Large intestine (tissue), 3 donors: ENCODE measurements around the gene RNH1. TPM values are rescaled to one million over a fixed set of nuclear protein-coding genes. Genes with fewer than 3 reads are reported as not detected.

Experiments used
- DNase-seq, 2 donors: peaks; one replicate each; pipeline versions ENCODE4 v3.0.0 to v3.0.0-alpha.2; 2013
- H3K27ac ChIP-seq: one replicate; pipeline ENCODE4 v1.5.1; 2013; ENCODE audit warnings: low read length
- H3K27me3 ChIP-seq: 2 replicates; pipeline ENCODE4 v1.6.1; 2013; ENCODE audit warnings: low read length; ENCODE audit not compliant: control insufficient read depth, insufficient read depth
- H3K36me3 ChIP-seq: 2 replicates; pipeline ENCODE4 v1.6.1; 2013; ENCODE audit warnings: low read length; ENCODE audit not compliant: control insufficient read depth, insufficient read depth
- H3K4me1 ChIP-seq: one replicate; pipeline ENCODE4 v1.6.1; 2013; ENCODE audit warnings: low read length; ENCODE audit not compliant: control insufficient read depth, insufficient read depth
- H3K4me3 ChIP-seq: one replicate; pipeline ENCODE4 v1.5.1; 2013; ENCODE audit warnings: low read length
- H3K9me3 ChIP-seq: one replicate; pipeline ENCODE4 v1.6.1; 2013; ENCODE audit warnings: mild to moderate bottlenecking, low read depth, low read length, moderate library complexity; ENCODE audit not compliant: control insufficient read depth
- WGBS: methylation state at CpG from one replicate; pipeline ENCODE4 v1.1.5; 2013; ENCODE audit warnings: low lambda C conversion rate; ENCODE audit not compliant: insufficient coverage; 5-methylcytosine and 5-hydroxymethylcytosine counted together
- polyA plus RNA-seq: library from polyadenylated mRNA; unstranded; fragments of 120-200 nt; gene quantifications from one replicate; pipeline ENCODE4 v1.2.1, GENCODE V29; 2013

RNH1 gene
- polyA plus RNA-seq, 1 donor = 85.4 TPM

DNA sequence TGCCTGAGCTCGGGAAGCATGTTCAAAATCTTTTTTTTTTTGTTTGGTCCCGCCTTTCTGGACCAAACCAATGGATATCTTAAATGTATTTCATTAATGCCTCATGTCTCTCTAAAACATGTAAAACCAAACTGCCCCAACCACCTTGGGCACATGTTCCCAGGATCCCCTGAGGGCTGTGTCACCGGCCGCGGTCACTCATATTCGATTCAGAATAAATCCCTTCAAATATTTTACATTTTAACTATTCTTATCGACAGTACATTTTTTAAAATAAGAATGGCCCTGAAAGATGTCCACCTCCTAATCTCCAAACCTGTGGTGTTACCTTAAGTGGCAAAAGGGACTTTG lies 2.1 kb downstream of the RNH1 start:
- Histone ChIP-seq H3K9me3 (peaks cover 3% of the 10 kb centered on the region), H3K27me3 (no peaks in the 10 kb centered on the region), H3K4me3 (peak overlapping the region; percentile 47), H3K36me3 (peaks cover 31% of the 10 kb centered on the region), H3K27ac (no peak overlapping the region), H3K4me1 (peaks cover 20% of the 10 kb centered on the region)
- no peak for DNase-seq
- 89% methylated on average over 5 of the region's 7 CpGs for WGBS

DNA sequence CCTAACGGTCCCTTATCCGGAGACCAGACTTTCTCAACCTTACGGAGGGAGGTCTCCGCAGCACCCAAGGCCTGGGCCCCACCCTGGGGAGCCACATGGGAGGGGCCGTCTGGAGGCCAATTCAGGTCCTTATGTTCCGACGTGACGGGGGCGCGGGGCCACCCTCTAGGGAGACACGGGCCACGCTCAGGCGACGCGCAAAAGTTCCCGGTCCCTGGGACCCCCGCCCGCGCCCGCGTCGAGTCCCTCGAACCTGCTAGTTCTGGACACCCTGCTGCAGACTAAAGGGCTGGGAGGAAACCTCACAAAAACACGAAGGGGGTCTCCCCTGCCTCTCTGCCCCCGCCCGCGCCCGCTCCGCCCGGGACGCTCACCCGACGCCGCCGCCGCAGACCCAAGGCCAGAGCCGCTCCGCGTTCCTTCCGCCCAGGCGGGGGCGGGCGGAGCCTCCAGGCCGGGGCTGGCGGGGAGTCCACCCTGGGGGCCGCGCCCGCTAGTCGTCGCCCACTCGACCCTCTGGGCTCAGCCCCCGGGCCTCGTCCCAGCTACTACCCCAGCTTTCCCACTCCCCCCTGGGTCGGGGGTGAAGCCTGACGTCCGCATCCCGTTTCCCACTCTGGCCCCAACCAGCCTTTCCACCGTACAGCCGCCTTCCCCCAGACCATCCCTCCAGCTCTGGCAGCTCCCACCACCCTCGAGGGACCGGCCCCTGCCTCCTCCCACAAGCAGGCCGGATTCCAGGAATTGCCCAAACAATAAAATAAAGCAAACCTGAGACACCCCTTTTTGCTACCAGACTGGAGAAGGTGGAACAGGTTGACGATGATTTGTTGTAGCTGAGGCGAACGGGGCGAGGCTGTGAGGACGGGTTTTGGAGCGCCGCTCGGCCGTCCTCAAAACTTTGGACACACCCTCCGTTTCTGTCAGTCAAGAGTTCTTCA lies 2.7 kb downstream of the RNH1 start:
- peaks cover 34% of the 10 kb centered on the region for H3K36me3 ChIP-seq
- no peaks in the 10 kb centered on the region for H3K27me3 ChIP-seq
- peaks cover 20% of the 10 kb centered on the region for H3K4me1 ChIP-seq
- DNase-seq = peak; percentile 28 to 48
- peak overlapping the region; percentile 47 for H3K4me3 ChIP-seq
- H3K27ac ChIP-seq = no peak overlapping the region
- H3K9me3 ChIP-seq = peaks cover 3% of the 10 kb centered on the region
- 32% methylated on average over 5 of the region's 72 CpGs for WGBS

DNA sequence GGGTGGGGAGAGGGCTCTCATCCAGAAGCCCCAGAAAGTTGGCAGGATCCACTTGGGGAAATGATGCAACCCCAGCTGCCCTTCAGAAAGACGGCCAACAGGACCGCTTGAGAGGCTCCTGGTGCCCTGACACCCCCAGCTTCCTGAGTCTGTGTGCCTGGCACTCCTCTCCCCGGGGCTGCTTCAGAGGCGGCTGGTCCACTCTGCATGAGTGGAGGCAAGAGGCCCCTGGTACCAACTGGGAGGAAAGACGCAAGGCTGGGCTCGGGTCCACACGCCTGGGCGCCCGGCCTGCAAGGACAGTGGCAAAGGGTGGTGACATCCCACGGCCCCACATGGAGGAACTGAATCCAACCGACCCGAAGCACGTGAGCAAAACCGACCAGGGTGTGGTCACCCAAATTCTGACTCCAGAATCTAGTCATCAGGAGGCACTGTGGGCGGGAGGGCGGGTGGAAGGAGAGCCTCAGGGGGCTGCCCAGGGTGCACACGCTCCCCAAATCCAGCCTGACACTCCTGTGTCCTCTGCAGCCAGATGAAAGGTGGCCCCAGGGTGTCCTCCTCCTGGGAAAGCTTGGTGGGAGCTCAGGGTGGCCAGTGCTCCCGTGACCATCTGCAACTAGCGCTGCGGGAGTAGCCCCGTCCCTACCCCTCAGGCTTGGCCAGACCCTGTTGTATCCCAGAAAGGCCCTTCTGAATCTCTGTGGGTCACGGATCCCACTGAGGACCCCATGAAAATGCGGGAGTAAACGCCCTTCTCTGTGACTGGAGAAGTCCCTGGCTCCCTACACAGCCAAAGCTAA lies 3.7 kb downstream of the RNH1 start:
- DNase-seq = no peak
- Histone ChIP-seq H3K9me3 (peaks cover 3% of the 10 kb centered on the region), H3K36me3 (peaks cover 40% of the 10 kb centered on the region), H3K27ac (no peak overlapping the region), H3K4me3 (no peak overlapping the region), H3K27me3 (no peaks in the 10 kb centered on the region), H3K4me1 (peaks cover 20% of the 10 kb centered on the region)
- WGBS = no CpG with 5 or more reads among the region's 24 CpGs

DNA sequence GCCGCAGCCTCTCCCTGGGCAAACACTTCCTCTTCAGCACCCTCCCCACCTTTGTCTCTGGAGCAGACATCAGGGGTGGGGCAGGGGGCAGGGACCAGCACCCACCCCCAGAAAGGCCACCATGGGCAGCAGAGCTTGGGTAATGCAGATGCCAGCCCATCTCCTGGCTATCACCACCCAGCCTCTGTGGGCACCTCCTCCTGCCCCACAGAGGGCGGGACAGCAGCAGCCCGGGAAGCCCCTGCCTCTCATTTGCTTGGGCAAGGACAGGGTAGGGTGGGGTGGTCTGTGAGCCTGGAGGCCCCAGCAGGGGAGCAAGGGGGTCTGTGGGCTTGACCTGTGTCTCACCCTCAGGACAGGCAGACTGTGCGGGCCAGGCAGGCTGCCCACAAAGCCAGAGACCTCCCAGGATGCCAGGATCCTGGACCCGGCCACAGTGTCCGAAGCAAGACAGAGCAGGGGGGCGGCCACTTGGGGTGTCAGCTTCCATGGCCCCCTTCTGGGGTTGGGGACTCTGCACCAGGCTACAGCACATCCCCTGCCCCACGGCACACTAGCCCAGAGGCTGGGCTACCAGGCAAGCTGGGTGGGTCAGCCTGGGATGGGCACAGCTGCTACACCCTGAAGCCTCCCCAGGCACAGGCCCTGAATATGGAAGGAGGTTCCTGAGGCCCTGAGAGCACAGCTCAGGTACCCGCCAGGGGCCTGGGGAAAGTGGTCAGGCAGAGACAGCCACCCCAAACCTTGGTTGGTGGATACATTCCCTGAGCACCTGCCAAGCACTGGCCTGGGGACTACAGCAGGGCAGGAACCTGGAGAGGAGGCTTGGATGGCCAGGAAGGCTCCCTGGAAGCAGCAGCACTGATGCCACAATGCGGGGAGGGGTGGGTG lies 4.5 kb downstream of the RNH1 start:
- DNase-seq = no peak
- H3K9me3 ChIP-seq = peaks cover 5% of the 10 kb centered on the region
- peaks cover 18% of the 10 kb centered on the region for H3K4me1 ChIP-seq
- no peaks in the 10 kb centered on the region for H3K27me3 ChIP-seq
- no peak overlapping the region for H3K4me3 ChIP-seq
- no CpG with 5 or more reads among the region's 10 CpGs for WGBS
- peaks cover 48% of the 10 kb centered on the region for H3K36me3 ChIP-seq
- no peak overlapping the region for H3K27ac ChIP-seq

- Histone ChIP-seq H3K4me3 (no peak overlapping the region), H3K27ac (no peak overlapping the region), H3K9me3 (peaks cover 4% of the 10 kb centered on the region), H3K4me1 (peaks cover 18% of the 10 kb centered on the region), H3K36me3 (peaks cover 55% of the 10 kb centered on the region), H3K27me3 (no peaks in the 10 kb centered on the region)
- WGBS = no CpG with 5 or more reads among the region's 19 CpGs
- DNase-seq = no peak
Measured at GRCh38 chr11:501683-502287, 5.3 kb downstream of the RNH1 start.

DNA sequence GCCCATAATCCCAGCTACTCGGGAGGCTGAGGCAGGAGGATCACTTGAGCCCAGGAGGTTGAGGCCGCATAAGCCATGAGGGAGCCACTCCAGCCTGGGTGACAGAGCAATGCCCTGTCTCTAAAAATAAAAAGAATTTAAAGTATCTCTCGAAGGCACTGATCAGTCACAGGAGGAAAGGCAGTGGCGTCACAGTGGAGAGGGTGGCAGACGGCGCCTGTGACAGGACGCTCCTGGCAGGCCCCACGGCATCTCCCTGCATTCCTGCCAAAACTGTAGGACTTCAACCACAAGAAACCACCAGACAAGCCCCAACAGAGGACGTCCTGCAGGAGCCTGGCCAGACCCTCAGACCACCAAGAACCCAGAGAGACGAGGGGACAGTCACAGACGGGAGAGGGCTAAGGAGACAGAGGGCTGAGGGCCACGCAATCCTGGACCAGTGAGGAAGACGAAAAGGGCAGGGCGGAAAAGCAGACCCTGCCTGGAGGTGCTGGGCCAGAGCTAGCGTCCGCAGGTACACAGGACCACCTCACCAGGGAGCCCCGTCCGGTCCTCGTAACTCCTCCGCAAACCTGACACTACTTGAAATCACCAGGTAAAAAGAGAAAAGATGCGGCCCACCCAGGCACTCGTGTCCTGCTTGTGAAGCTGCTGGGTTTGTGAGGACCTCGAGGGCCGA lies 5.9 kb downstream of the RNH1 start:
- peaks cover 4% of the 10 kb centered on the region for H3K9me3 ChIP-seq
- no peak for DNase-seq
- H3K27ac ChIP-seq = no peak overlapping the region
- no CpG with 5 or more reads among the region's 24 CpGs for WGBS
- peaks cover 18% of the 10 kb centered on the region for H3K4me1 ChIP-seq
- H3K36me3 ChIP-seq = peaks cover 60% of the 10 kb centered on the region
- no peaks in the 10 kb centered on the region for H3K27me3 ChIP-seq
- H3K4me3 ChIP-seq = no peak overlapping the region

DNA sequence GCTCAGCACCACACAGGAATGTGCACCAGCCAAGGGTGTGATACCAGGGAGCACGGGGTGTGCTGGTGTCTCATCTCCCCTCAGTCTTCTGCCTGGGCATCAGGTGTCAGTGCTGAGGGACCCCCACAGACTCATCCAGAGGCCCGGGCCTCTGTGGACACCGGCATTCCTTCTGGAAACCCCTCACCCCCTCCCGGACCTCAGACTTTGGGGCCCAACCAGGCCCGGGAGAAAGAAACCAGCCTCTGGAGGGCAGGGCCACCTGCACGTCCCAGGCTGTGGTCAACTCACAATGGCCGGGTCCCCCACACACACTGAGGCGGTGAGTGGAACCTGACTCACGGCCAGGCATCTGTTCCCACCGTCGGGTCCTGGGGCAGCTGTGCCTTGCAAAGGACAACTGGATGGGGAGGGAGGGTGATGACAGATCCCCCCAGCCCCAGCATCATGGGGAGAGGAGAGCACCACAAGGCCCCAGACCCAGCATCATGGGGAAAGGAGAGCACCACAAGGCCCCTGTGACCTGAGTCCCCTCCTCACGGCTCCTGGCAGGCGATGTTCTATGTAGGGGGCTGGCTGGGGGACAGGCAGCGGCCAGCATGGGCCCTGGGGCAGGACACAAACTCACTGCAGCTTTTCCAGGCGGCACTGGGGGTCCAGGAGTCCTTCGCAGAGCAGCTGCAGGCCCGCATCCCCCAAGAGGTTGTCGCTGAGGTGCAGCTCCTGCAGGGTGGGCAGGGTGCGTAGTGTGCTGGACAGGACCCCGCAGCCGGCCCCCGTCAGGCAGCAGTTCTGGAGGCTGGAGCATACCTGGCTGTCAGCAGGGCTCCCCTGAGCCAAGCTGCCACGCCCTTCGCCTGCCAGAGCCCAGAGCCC lies 7.6 kb downstream of the RNH1 start:
- peaks cover 6% of the 10 kb centered on the region for H3K4me1 ChIP-seq
- no peaks in the 10 kb centered on the region for H3K27me3 ChIP-seq
- no CpG with 5 or more reads among the region's 24 CpGs for WGBS
- H3K36me3 ChIP-seq = peaks cover 76% of the 10 kb centered on the region
- no peak overlapping the region for H3K27ac ChIP-seq
- H3K4me3 ChIP-seq = no peak overlapping the region
- DNase-seq = no peak
- peaks cover 4% of the 10 kb centered on the region for H3K9me3 ChIP-seq

GRCh38 chr11:498297-499181 lies 8.5 kb downstream of the RNH1 start:
- DNase-seq = no peak
- Histone ChIP-seq H3K4me3 (no peak overlapping the region), H3K27ac (no peak overlapping the region), H3K4me1 (no peaks in the 10 kb centered on the region), H3K27me3 (no peaks in the 10 kb centered on the region), H3K9me3 (peaks cover 4% of the 10 kb centered on the region), H3K36me3 (peaks cover 83% of the 10 kb centered on the region)
- no CpG with 5 or more reads among the region's 39 CpGs for WGBS
